ENCODE results near the gene AUTS2.

- TF ChIP-seq EP300 (IDR thresholded peaks at IDR 0.05) (no peak), POLR2A (IDR thresholded peaks at IDR 0.05) (no peak), POLR2AphosphoS5 (IDR thresholded peaks at IDR 0.05) (no peak)
Measured at GRCh38 chr7:69981646-69982045, 383.4 kb downstream of the AUTS2 start.
